ENCODE measurements around the gene ANKS3.
"Not testable (repeated sequence)": the region's sequence is repeated elsewhere in the genome, so short reads cannot be mapped to it uniquely, and the experiment has no call there.

Gene ANKS3

DNA sequence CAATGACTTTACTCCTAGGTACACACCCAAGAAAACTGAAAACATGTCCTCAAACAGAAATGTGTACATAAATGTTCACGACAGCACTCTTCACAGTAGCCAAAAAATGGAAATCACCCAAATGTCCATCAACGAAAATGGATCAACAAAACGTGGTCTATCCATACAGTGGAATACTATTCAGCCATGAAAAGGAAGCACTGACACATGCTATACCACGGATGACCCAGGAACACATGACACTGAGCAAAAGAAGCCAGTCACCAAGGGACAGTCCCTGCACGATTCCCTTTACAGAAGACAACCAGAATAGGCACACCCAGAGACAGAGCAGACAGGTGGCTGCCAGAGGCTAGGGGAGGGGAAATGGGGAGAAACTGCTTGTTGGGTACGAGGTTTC, 21.6 kb upstream of the ANKS3 start:
- FAIRE-seq (no peak), DNase-seq (ENCODE audit: low spot score) (no peak)

DNA sequence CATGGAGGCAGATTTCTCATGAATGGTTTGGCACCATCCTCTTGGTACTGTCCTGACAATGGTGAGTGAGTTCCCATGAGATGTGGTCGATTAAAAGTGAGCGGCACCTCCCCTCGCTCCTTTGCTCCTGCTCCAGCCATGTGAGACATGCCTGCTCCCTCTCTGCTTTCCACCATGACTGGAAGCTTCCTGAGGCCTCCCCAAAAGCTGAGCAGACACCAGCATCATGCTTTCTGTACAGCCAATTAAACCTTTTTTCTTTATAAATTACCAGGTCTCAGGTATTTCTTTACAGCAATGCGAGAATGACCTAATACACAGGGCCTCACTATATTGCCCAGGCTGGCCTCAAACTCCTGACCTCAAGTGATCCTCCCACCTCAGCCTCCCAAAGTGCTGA, 20.8 kb upstream of the ANKS3 start:
- FAIRE-seq, result no peak
- DNase-seq (ENCODE audit: low spot score), result no peak

DNA sequence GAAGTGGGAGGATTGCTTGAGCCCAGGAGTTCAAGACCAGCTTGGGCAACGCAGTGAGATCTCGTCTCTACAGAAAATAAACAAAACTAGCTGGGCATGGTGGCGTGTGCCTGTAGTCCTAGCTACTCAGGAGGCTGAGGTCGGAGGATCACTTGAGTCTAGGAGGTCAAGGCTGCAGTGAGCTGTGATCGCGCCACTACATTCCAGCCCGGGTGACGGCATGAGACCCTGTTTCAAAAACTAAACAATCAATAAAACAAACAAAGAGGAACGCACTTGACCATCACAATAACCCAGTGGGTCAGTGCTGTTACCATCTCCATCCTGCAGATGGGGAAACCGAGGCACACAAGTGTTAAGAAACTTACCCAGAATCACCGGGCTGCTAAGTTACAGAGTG, 19.2 kb upstream of the ANKS3 start:
- DNase-seq (ENCODE audit: low spot score) (no peak), FAIRE-seq (no peak)

GRCh38 chr16:4752351-4753100, 18.5 kb upstream of the ANKS3 start:
- DNase-seq (ENCODE audit: low spot score) (no peak), FAIRE-seq (no peak)

- no peak for DNase-seq (ENCODE audit: low spot score)
- FAIRE-seq, result no peak
Observed at GRCh38 chr16:4750896-4751295, 16.8 kb upstream of the ANKS3 start.

- DNase-seq (ENCODE audit: low spot score) (no peak), FAIRE-seq (no peak)
Observed at GRCh38 chr16:4749700-4750257, 15.7 kb upstream of the ANKS3 start.

- DNase-seq (ENCODE audit: low spot score) (no peak), FAIRE-seq (no peak)
Observed at GRCh38 chr16:4748682-4749411, 14.8 kb upstream of the ANKS3 start.

DNA sequence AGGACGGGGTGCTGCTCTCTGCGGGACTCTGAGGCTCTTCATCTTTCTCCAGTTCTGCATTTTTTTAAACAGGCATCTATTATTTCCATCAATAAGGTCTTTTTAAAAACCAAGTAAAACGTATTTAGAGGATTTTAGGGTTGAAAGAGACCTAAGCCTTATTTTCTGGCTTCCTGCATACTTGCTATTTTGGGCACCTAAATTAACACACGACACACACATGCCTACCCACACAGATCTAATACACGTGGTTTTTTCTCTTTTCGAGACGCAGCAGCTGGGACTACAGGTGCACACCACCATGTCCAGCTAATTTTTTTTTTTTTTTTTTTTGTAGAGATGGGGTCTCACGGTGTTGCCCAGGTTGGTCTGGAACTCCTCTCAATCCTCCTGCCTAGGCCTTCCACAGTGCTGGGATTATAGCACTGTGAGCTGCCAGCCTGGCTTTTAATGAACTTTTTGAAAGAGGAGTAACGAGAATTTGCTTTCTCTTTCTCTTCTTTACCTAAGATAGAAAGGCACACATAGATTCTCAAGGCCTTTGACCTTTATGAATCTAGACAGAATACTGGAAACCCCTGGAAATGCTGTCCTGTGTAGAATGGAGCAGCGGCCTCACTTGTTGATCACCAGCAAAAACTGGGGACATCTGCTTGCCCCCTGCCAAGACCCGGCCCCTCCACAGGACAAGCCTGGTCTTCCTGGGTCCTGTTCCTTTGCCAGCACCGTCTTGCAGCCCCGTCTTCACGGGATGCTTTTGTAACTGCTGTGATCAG, 14.0 kb upstream of the ANKS3 start:
- no peak for DNase-seq (ENCODE audit: low spot score)
- FAIRE-seq, result no peak

DNA sequence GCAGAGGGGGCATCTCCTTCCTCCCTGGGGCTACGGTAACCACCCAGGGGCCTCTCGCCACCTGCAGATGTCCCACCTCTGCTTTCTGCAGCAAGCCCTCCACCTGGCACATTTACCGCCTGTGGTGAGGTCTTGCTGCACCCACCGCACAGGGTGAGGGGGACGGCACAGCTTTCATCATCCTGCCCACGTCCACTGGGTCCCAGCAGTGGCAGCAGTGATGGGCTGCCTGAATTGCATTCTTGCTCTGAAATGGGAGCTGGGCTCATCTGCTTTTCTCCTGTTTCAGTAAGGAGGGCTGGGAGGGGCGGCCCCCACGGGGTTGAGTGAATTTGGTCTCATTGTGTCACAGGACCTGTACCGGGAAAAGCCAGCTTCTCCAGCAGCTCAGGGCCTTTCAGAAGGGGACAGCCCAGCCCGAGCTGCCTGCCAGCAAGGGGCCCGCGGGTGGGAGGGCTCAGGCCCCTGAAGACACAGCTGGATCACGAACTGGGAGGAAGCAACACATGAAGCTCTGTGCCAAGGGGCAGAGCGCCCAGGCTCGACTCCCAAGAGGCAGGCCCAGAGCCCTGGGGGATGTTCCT, 13.0 kb upstream of the ANKS3 start:
- no peak for FAIRE-seq
- DNase-seq (ENCODE audit: low spot score), result no peak

DNA sequence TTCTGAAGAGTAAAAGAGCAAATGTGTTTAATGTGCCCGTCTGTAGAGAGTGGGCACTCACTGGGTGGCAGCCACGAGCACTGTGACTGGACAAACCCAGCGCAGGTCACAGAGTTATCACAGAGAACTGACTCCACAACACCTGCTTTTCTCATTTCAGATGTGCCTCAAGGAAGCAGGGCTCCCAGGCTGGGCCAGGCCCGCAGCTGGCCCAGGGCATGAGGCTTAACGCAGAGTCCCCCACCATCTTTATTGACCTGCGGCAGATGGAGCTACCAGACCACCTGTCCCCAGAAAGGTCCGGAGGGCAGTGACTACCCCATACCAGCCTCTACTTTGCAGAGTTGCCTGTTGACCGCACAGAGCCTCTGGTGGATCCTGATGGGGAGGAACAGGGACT, 12.1 kb upstream of the ANKS3 start:
- FAIRE-seq (no peak), DNase-seq (ENCODE audit: low spot score) (no peak)

DNA sequence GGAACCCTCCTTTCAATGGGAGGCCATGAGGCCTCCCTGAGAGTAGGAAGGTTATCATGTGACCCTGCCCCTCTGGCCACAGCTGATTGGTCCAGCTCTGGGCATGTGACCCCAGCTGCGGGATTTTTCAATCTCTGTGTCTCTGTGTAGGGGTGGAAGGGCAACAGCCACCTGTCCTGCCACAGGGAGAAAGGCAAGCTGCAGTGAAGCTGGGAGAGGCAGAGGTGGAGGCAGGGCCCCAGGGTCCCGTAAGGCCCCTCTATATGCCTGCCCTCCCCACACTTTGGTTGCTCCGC, 11.2 kb upstream of the ANKS3 start:
- no peak for DNase-seq (ENCODE audit: low spot score)
- FAIRE-seq, result no peak

DNA sequence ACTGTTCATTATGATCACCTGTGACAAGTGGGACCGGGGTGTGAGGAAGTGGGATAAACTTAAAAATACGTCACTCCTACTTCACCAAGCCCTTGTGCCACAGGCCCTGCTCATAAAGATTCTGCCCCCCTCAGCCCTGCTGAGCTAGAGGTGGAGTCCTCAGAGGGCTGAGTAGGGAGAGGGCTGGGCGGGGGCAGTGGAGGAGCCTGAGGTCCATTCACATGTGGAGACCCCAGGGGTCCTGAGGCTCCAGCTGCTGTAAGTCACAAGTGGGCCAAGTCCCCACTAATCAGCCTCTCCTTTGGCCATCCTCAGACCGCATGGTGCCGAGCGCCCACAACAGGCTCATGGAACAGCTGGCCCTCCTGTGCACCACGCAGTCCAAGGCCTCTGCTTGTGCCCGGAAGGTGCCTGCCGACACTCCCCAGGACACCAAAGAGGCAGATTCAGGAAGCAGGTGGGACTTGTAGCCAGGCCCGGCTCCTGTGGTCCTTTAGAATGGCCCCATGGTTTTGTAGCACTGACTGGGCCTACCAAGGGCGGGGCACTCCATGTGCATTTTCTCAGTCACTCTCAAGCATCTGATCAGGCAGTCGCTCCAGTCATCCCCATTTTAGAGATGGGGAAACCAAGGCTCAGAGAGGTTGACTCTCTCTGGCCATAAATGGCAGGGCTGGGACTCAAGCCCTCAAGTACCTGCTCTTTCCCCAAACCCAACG, 10.6 kb upstream of the ANKS3 start:
- no peak for FAIRE-seq

DNA sequence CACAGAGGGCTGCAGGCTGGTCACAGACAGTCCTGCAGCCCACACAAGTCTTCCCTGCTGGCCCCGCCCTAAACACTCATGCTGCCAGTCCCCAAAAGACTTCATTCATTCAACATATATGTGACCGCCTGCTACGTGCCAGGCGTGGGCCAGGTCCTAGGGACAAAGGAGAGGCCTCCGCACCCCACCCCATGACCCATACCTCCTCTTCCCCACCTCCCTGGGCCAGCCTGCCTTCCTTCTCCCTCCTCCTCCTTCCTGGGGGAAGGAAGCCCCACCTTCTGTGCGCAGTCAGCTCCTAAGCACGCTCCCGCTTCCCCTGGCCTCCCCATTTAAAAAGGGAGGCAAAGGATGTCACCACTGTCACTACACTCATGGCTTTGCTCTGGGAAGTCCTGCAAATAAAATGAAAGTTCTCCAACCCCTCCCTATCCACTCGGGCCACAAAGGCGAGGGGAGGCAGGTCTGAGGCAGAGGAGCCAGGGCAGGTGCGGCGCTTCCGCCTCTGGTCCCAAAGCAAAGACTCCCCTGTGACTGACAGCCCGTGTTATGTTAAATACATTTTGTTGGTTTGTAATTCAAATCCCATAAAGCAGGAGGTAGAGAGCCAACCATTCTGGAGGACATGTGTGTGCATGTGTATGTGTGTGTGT, 9.3 kb upstream of the ANKS3 start:
- DNase-seq (ENCODE audit: low spot score) (no peak), FAIRE-seq (no peak)

More for the DNA sequence above, 10.6 kb upstream of the ANKS3 start:
- DNase-seq (ENCODE audit: low spot score), result no peak

DNA sequence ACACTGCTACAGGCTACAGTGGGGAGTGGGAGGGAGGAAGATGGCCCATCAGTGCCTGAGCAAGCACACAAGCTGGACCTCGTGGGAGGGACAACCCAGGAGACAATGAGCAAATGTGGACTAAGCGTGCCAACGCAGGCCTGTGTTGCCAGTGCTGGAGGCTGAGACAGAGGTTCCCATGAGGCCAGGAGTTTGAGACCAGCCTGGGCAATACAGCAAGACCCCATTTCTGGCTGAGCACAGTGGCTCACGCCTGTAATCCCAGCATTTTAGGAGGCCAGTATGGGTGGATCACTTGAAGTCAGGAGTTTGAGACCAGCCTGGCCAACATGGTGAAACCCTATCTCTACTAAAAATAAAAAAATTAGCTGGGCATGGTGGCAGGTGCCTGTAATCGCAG, 4.3 kb upstream of the ANKS3 start:
- not testable (repeated sequence) for DNase-seq (ENCODE audit: low spot score); FAIRE-seq

- FAIRE-seq (no peak), DNase-seq (ENCODE audit: low spot score) (no peak)
Observed at GRCh38 chr16:4737545-4737944, 3.5 kb upstream of the ANKS3 start.

GRCh38 chr16:4736546-4736945, 2.5 kb upstream of the ANKS3 start:
- FAIRE-seq (no peak), DNase-seq (ENCODE audit: low spot score) (no peak)

GRCh38 chr16:4734730-4735535, 862 bp upstream of the ANKS3 start:
- DNase-seq (ENCODE audit: low spot score) (peak; percentile 96), FAIRE-seq (no peak)

- FAIRE-seq (no peak), DNase-seq (ENCODE audit: low spot score) (no peak)
Observed at GRCh38 chr16:4733747-4734062, 366 bp downstream of the ANKS3 start.

DNA sequence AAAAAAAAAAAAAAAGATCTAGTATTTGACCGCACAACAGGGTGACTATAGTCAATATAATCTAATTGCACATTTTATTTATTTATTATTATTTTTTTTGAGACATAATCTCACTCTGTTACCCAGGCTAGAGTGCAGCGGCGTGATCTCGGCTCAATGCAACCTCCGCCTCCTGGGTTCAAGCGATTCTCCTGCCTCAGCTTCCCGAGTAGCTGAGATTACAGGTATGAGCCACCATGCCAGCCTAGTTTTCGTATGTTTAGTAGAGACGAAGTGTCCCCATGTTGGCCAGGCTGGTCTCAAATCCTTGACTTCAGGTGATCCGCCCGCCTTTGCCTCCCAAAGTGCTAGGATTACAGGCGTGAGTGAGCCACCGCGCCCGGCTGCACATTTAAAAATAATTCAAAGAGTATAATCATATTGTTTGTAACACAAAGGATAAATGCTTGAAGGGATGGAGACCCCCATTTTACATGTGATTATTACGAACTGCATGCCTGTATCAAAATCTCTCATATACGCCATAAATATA, 794 bp downstream of the ANKS3 start:
- FAIRE-seq, result no peak
- DNase-seq (ENCODE audit: low spot score), result no peak

GRCh38 chr16:4729876-4730275, 4.2 kb downstream of the ANKS3 start:
- DNase-seq (ENCODE audit: low spot score) (no peak), FAIRE-seq (no peak)
